Lung (tissue), 12 donors: ENCODE results near the gene SEPTIN3. TPM values are rescaled to one million over a fixed set of nuclear protein-coding genes. Genes with fewer than 3 reads are reported as not detected.

ENCODE experiments used
- ATAC-seq: fragments of 200-7000 bp; cut with Tn5 transposase; one replicate; pipeline ENCODE4 v1.9.1; 2020; ENCODE audit warnings: moderate number of reproducible peaks; ENCODE audit not compliant: insufficient read depth, low FRiP score
- DNase-seq, 3 donors: peaks; one replicate each; pipeline ENCODE4 v3.0.0-alpha.2; 2013 to 2017
- H3K27ac ChIP-seq, 2 donors: one replicate each; pipeline ENCODE4 v1.5.1; 2013; ENCODE audit warnings: mild to moderate bottlenecking in 2 of 2, moderate library complexity in 2 of 2, control low read depth in 1 of 2, inconsistent platforms in 1 of 2, low read depth in 1 of 2, low read length in 1 of 2
- H3K27me3 ChIP-seq, 3 donors: one replicate each; pipeline ENCODE4 v1.5.1; 2013; ENCODE audit warnings: low read length in 2 of 3; ENCODE audit not compliant: control insufficient read depth in 3 of 3, insufficient read depth in 3 of 3
- H3K36me3 ChIP-seq, 4 donors: one replicate each; pipeline ENCODE4 v1.5.1; 2013; ENCODE audit warnings: low read length in 4 of 4, mild to moderate bottlenecking in 1 of 4, moderate library complexity in 1 of 4; ENCODE audit not compliant: control insufficient read depth in 4 of 4, insufficient read depth in 4 of 4
- H3K4me1 ChIP-seq, 5 donors: one replicate each; pipeline ENCODE4 v1.5.1; 2013; ENCODE audit warnings: low read length in 5 of 5, mild to moderate bottlenecking in 2 of 5, moderate library complexity in 1 of 5; ENCODE audit not compliant: control insufficient read depth in 5 of 5, insufficient read depth in 5 of 5
- H3K4me3 ChIP-seq: one replicate; pipeline ENCODE4 v1.5.1; 2013; ENCODE audit warnings: mild to moderate bottlenecking, control low read depth, moderate library complexity
- H3K9ac ChIP-seq, 2 donors: one replicate each; pipeline ENCODE4 v1.5.1; 2013; ENCODE audit warnings: low read length in 2 of 2, control low read depth in 1 of 2; ENCODE audit not compliant: insufficient read depth in 1 of 2
- H3K9me3 ChIP-seq, 4 donors: one replicate each; pipeline ENCODE4 v1.5.1; 2013; ENCODE audit warnings: low read length in 3 of 4, mild to moderate bottlenecking in 1 of 4, moderate library complexity in 1 of 4; ENCODE audit not compliant: control insufficient read depth in 4 of 4, insufficient read depth in 3 of 4
- CTCF ChIP-seq: IDR thresholded peaks from 2 replicates; pipeline ENCODE4 v1.5.1; 2012; ENCODE audit warnings: mild to moderate bottlenecking; ENCODE audit errors: control extremely low read depth, extremely low read depth
- WGBS, 2 donors: extraction: QIAGEN DNeasy Blood & Tissue Kit; methylation state at CpG; one replicate each; pipeline ENCODE4 v1.1.7; 2013; 5-methylcytosine and 5-hydroxymethylcytosine counted together
- polyA plus RNA-seq, 2 donors: library from polyadenylated mRNA; stranded (reverse); fragments of 200-250 nt; gene quantifications; one replicate each; pipeline ENCODE4 v1.2.1, GENCODE V29; 2013
- total RNA-seq, 2 donors: library from RNA; depleted of rRNA in 1 of 2; stranded (reverse); fragments of >200 nt in 1 of 2; gene quantifications; one replicate each; pipeline ENCODE4 v1.2.1, GENCODE V29; 2014 to 2021
- donor health status: control.
- donor health status: control.
- donor health status: Bipolar disorder and iron deficiency.
- donor health status: healthy.
- donor health status: DM: yes; HTN: yes; CAD: no.

SEPTIN3 gene
- total and polyA plus RNA-seq, 4 donors: 0.31 to 1.3 (median 0.56) TPM

DNA sequence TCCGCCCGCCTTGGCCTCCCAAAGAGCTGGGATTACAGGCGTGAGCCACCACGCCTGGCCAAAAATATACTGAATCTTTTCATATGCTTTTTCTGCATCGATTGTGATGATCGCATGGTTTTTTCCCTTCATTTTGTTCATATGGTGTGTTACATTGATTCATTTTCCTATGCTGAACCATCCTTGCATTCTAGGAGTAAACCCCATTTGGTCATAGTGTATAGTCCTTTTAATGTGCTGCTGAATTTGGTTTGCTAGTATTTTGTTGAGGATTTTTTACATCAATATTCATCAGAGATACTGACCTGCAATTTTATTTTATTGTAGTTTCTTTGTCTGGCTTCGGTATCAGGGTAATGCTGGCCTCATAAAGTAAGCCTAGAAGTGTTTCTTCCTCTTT, 41.5 kb downstream of the SEPTIN3 start:
- H3K9me3 ChIP-seq: peaks cover 0 to 16% (median 1%) of the 10 kb centered on the region in 4 donors
- H3K4me1 ChIP-seq: no peaks in the 10 kb centered on the region
- no peak overlapping the region for H3K9ac ChIP-seq
- no peak overlapping the region for H3K4me3 ChIP-seq
- ATAC-seq (no peak), DNase-seq (no peak)
- H3K36me3 ChIP-seq: no peaks in the 10 kb centered on the region
- no peak overlapping the region for H3K27ac ChIP-seq
- WGBS, 2 donors: 88 to 93% methylated on average over 7 of the region's 7 CpGs
- H3K27me3 ChIP-seq: no peaks in the 10 kb centered on the region
- TF ChIP-seq CTCF: no peak

- no peak for TF ChIP-seq CTCF
- peaks cover 0 to 14% (median 1%) of the 10 kb centered on the region in 4 donors for H3K9me3 ChIP-seq
- H3K27ac ChIP-seq: no peak overlapping the region
- H3K4me3 ChIP-seq: no peak overlapping the region
- no peak for DNase-seq
- no peak for ATAC-seq
- H3K9ac ChIP-seq: no peak overlapping the region
- H3K4me1 ChIP-seq: no peaks in the 10 kb centered on the region
- WGBS, 2 donors: 82 to 97% methylated on average over 4 of the region's 4 CpGs
- H3K36me3 ChIP-seq: no peaks in the 10 kb centered on the region
- H3K27me3 ChIP-seq: no peaks in the 10 kb centered on the region
Measured at GRCh38 chr22:42013385-42013784, 44.1 kb downstream of the SEPTIN3 start.

DNA sequence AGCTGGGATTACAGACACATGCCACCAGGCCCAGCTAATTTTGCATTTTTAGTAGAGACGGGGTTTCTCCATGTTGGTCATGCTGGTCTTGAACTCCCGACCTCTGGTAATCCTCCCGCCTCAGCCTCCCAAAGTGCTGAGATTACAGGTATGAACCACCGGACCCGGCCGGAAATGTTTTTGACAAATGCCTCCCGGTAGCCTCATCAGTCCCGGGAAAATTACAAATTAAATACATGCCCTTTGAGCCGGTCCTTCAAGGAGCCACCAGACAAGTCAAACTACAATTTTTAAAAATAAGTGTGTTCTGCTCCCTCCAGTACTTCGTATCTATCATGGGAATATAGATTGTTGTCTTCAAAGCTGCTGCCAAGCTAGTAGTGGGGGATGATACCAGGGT, 46.9 kb downstream of the SEPTIN3 start:
- H3K4me3 ChIP-seq: no peak overlapping the region
- no peak overlapping the region for H3K9ac ChIP-seq
- ATAC-seq: no peak
- no peak for DNase-seq
- no peak for TF ChIP-seq CTCF
- H3K9me3 ChIP-seq: peaks cover 0 to 3% (median 0%) of the 10 kb centered on the region in 4 donors
- H3K4me1 ChIP-seq: no peaks in the 10 kb centered on the region
- no peak overlapping the region for H3K27ac ChIP-seq
- no peaks in the 10 kb centered on the region for H3K27me3 ChIP-seq
- 78 to 90% methylated on average over 10 of the region's 10 CpGs for WGBS, 2 donors
- H3K36me3 ChIP-seq: no peaks in the 10 kb centered on the region

DNA sequence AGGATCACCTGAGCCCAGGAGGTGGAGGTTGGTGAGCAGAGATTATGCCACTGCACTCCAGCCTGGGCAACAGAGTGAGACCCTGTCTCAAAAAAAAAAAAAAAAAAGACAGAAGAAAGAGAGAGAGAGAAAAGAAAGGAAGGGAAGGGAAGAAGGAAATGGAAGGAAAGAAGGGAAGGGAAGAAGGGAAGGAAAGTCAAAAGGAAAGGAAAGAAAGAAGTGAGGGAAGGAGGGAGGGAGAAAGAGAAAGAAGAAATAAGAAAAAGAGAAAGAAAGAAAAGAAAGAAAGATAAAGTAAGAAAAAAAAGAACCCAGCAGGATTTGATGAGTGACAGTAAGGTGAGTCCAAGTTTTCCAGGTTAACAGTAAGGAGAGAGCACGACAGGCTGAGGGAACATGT, 49.0 kb downstream of the SEPTIN3 start:
- H3K36me3 ChIP-seq: no peaks in the 10 kb centered on the region
- no peaks in the 10 kb centered on the region for H3K27me3 ChIP-seq
- ATAC-seq (no peak), DNase-seq (no peak)
- H3K4me1 ChIP-seq: no peaks in the 10 kb centered on the region
- peaks cover 0 to 3% (median 0%) of the 10 kb centered on the region in 4 donors for H3K9me3 ChIP-seq
- no peak overlapping the region for H3K9ac ChIP-seq
- WGBS, 2 donors: 56 to 71% methylated on average over 1 of the region's 1 CpG
- H3K27ac ChIP-seq: no peak overlapping the region
- TF ChIP-seq CTCF: no peak
- H3K4me3 ChIP-seq: no peak overlapping the region
